Transverse colon (tissue), 4 donors: ENCODE measurements around the gene FADD. TPM values are rescaled to one million over a fixed set of nuclear protein-coding genes. Genes with fewer than 3 reads are reported as not detected.

Experiments used
- DNase-seq: peaks from one replicate; pipeline ENCODE4 v3.0.0-alpha.2; 2019
- H3K27ac ChIP-seq, 4 donors: fragments of 200-600 bp; sonication (generic); 2 replicates each; pipeline ENCODE4 v1.5.1; 2016 to 2018; ENCODE audit warnings: inconsistent platforms in 4 of 4
- H3K27me3 ChIP-seq: fragments of 200-600 bp; sonication (generic); 2 replicates; pipeline ENCODE4 v1.5.1; 2017; ENCODE audit warnings: inconsistent platforms
- H3K36me3 ChIP-seq, 4 donors: fragments of 200-600 bp; sonication (generic); 2 replicates each; pipeline ENCODE4 v1.5.1; 2017 to 2019; ENCODE audit warnings: inconsistent platforms in 4 of 4
- H3K4me1 ChIP-seq, 4 donors: fragments of 200-600 bp; sonication (generic); 2 replicates each; pipeline ENCODE4 v1.5.1; 2017 to 2020; ENCODE audit warnings: inconsistent platforms in 4 of 4
- H3K4me3 ChIP-seq, 4 donors: fragments of 200-600 bp; sonication (generic); 1 replicate in 1 of 4; 2 replicates in 3 of 4; pipeline versions ENCODE4 v1.5.1 to v1.6.1; 2017 to 2019; ENCODE audit warnings: inconsistent platforms in 4 of 4
- H3K9me3 ChIP-seq, 2 donors: fragments of 200-600 bp; sonication (generic); 2 replicates each; pipeline ENCODE4 v1.5.1; 2017 to 2019; ENCODE audit warnings: inconsistent platforms in 2 of 2
- EP300 ChIP-seq: sonication (generic); formaldehyde crosslinking; IDR thresholded peaks from one replicate; pipeline ENCODE4 v1.6.1; 2017; ENCODE audit warnings: antibody characterized with exemption, low read depth
- POLR2A ChIP-seq: fragments of 450-650 bp; IDR thresholded peaks from one replicate; pipeline ENCODE4 v1.6.1; 2016; ENCODE audit warnings: antibody characterized with exemption, mild to moderate bottlenecking, moderate library complexity
- POLR2AphosphoS5 ChIP-seq, 3 donors: sonication (generic); formaldehyde crosslinking; IDR thresholded peaks; one replicate each; pipeline ENCODE4 v1.6.1; 2016; ENCODE audit warnings: antibody characterized with exemption in 3 of 3
- WGBS, 2 donors: methylation state at CpG; one replicate each; pipeline ENCODE4 v1.1.5; 2018; ENCODE audit warnings: low coverage in 1 of 2; 5-methylcytosine and 5-hydroxymethylcytosine counted together
- in situ Hi-C, 4 donors: fragments of 200-750 bp; cut with MboI; loops; one replicate each; pipeline versions ENCODE4 v1.15.0 to v1.15.1; 2017; ENCODE audit warnings: low sequenced_read_pairs in 3 of 4, low pct_ligation_motif_present in 1 of 4, low pct_unique_long_range_greater_than_20kb in 1 of 4
- intact Hi-C: fragments of 100-400 bp; cut with DNase I; formaldehyde crosslinking; loops from one replicate; pipeline ENCODE4 v1.15.1; 2023; ENCODE audit warnings: low total_unique reads
- total RNA-seq, 4 donors: library from RNA; depleted of rRNA; stranded (reverse); fragments of >200 nt; gene quantifications; one replicate each; pipeline ENCODE4 v1.1.0, GENCODE V29; 2016
- TF ChIP-seq, protein P1 (sequence below), 5 experiments: fragments of 200-600 bp in 3 of 5; fragments of 450-650 bp in 2 of 5; sonication (generic) in 3 of 5; IDR thresholded peaks; 1 replicate in 2 of 5; 2 replicates in 3 of 5; pipeline ENCODE4 v1.5.1; 2016 to 2017; ENCODE audit warnings: antibody characterized with exemption in 5 of 5, inconsistent platforms in 3 of 5, mild to moderate bottlenecking in 2 of 5, moderate library complexity in 1 of 5

The FADD gene
- total RNA-seq, 4 donors from 2014 or later: 24.5 to 42.3 (median 31.5) TPM

GRCh38 chr11:70203751-70204465, 812 bp downstream of the FADD start:
- Histone ChIP-seq H3K27me3 (no peaks in the 10 kb centered on the region), H3K36me3 (peaks cover 0 to 24% (median 6%) of the 10 kb centered on the region in 4 donors), H3K4me3 (peak overlapping the region; percentile 69 to 96 (median 88)), H3K4me1 (peaks cover 10 to 21% (median 18%) of the 10 kb centered on the region in 4 donors), H3K27ac (peak overlapping the region; percentile 94 to 99 (median 96)), H3K9me3 (no peaks in the 10 kb centered on the region)
- TF ChIP-seq EP300 (no peak), POLR2AphosphoS5 (IDR thresholded peaks at IDR 0.05) (peak in 1 of 3 donors; percentile 24), POLR2A (peak; percentile 26)
- TF ChIP-seq, protein P1, sequence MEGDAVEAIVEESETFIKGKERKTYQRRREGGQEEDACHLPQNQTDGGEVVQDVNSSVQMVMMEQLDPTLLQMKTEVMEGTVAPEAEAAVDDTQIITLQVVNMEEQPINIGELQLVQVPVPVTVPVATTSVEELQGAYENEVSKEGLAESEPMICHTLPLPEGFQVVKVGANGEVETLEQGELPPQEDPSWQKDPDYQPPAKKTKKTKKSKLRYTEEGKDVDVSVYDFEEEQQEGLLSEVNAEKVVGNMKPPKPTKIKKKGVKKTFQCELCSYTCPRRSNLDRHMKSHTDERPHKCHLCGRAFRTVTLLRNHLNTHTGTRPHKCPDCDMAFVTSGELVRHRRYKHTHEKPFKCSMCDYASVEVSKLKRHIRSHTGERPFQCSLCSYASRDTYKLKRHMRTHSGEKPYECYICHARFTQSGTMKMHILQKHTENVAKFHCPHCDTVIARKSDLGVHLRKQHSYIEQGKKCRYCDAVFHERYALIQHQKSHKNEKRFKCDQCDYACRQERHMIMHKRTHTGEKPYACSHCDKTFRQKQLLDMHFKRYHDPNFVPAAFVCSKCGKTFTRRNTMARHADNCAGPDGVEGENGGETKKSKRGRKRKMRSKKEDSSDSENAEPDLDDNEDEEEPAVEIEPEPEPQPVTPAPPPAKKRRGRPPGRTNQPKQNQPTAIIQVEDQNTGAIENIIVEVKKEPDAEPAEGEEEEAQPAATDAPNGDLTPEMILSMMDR (IDR thresholded peaks at IDR 0.05): no peak
- DNase-seq: peak; percentile 84
- in situ Hi-C loops (no loop called here), intact Hi-C loops (loop anchor here (1.0 kb wide), 1 partner anchor 66 kb away; the partner anchor contains the start of gene PPFIA1)
- whole genome bisulfite sequencing, 2 donors: 0 to 3% methylated on average over 7 to 30 of the region's 30 CpGs

GRCh38 chr11:70204466-70204799, 1.3 kb downstream of the FADD start:
- intact Hi-C loops (no loop called here), in situ Hi-C loops (no loop called here)
- H3K4me3 ChIP-seq: peak overlapping the region; percentile 69 to 96 (median 88)
- H3K36me3 ChIP-seq: peaks cover 0 to 24% (median 6%) of the 10 kb centered on the region in 4 donors
- TF ChIP-seq EP300 (no peak), POLR2AphosphoS5 (IDR thresholded peaks at IDR 0.05) (no peak), POLR2A (no peak)
- TF ChIP-seq, protein P1 (IDR thresholded peaks at IDR 0.05): no peak
- H3K27ac ChIP-seq: peak overlapping the region; percentile 94 to 99 (median 96)
- no peaks in the 10 kb centered on the region for H3K27me3 ChIP-seq
- H3K9me3 ChIP-seq: no peaks in the 10 kb centered on the region
- DNase-seq: no peak
- 17 to 27% methylated on average over 2 to 4 of the region's 4 CpGs for WGBS, 2 donors
- H3K4me1 ChIP-seq: peaks cover 10 to 21% (median 18%) of the 10 kb centered on the region in 4 donors

- H3K9me3 ChIP-seq: no peaks in the 10 kb centered on the region
- H3K36me3 ChIP-seq: peaks cover 0 to 24% (median 6%) of the 10 kb centered on the region in 4 donors
- 75 to 87% methylated on average over 5 to 12 of the region's 12 CpGs for WGBS, 2 donors
- no peaks in the 10 kb centered on the region for H3K27me3 ChIP-seq
- no peak overlapping the region for H3K4me3 ChIP-seq
- H3K4me1 ChIP-seq: peaks cover 10 to 21% (median 18%) of the 10 kb centered on the region in 4 donors
- peak overlapping the region in 2 of 4 donors; percentile 95 to 98 for H3K27ac ChIP-seq
- intact Hi-C loops (no loop called here), in situ Hi-C loops (no loop called here)
- TF ChIP-seq, protein P1 (IDR thresholded peaks at IDR 0.05): no peak
- no peak for TF ChIP-seq POLR2A
- TF ChIP-seq EP300: no peak
- TF ChIP-seq POLR2AphosphoS5 (IDR thresholded peaks at IDR 0.05): no peak
- DNase-seq: no peak
Observed at GRCh38 chr11:70205049-70205725, 2.1 kb downstream of the FADD start.

DNA sequence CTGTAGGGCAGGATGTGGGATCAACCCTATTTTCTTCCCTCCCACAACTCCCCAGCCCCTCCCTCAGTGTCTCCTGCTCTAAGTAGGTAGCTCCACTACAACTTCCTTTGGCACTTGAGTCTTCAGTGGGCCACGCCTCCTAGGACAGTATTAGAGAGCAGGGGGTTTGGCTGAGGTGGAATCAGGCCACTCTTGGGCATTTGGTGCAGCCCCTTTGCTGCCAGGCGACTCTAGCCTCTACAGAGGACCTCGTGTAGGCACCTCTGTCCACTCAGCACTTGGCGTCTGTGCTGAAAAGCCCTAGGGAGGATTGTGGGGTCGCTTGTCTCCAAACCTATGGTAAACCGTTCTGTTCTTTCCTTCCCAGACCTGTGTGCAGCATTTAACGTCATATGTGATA, 2.7 kb downstream of the FADD start:
- H3K4me3 ChIP-seq: no peak overlapping the region
- DNase-seq: no peak
- TF ChIP-seq, protein P1 (IDR thresholded peaks at IDR 0.05): no peak
- TF ChIP-seq POLR2A: no peak
- no peak for TF ChIP-seq POLR2AphosphoS5 (IDR thresholded peaks at IDR 0.05)
- TF ChIP-seq EP300: no peak
- H3K36me3 ChIP-seq: peaks cover 0 to 24% (median 6%) of the 10 kb centered on the region in 4 donors
- in situ Hi-C loops: no loop called here
- H3K4me1 ChIP-seq: peaks cover 10 to 21% (median 21%) of the 10 kb centered on the region in 4 donors
- no peaks in the 10 kb centered on the region for H3K9me3 ChIP-seq
- intact Hi-C loops: no loop called here
- no peak overlapping the region for H3K27ac ChIP-seq
- 86 to 87% methylated on average over 3 to 7 of the region's 7 CpGs for WGBS, 2 donors
- no peaks in the 10 kb centered on the region for H3K27me3 ChIP-seq
